ENCODE results near the gene CLTCL1.

GRCh38 chr22:19132693-19133400 is 158.7 kb downstream of the CLTCL1 start:
- TF ChIP-seq EZH2 (IDR thresholded peaks at IDR 0.05; ENCODE audit: borderline replicate concordance, insufficient read depth, low read depth, low read length, poor library complexity, severe bottlenecking) (no peak), CTCF (IDR thresholded peaks at IDR 0.05) (no peak)

All from B cell (primary cell).